Measurements from ENCODE around the gene ANO8.
"Not testable (repeated sequence)": the region's sequence is repeated elsewhere in the genome, so short reads cannot be mapped to it uniquely, and the experiment has no call there.

Gene ANO8

DNA sequence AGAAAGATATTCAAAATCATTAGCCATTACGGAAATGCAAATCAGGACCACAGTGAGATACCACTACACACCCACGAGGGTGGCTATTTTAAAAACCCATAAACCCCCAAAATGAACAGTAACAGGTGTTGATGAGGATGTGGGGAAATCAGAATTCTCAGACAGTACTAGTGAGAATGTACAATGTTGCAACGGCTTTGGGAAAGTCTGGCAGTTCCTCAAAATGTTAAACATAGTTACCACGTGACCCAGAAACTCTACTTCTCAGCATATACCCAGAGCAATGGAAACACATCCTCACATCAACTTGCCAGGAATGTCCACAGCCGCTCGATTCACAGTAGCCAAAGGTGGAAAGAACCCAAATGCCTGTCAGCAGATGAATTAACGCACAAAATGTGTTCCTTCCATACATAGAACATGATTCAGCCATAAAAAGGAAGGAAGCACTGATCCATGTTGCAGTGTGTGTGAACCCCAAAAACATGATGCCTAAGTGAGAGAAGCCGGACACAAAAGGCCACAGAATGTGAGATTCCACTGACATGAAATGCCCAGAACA lies 35.5 kb upstream of the ANO8 start:
- TF ChIP-seq, protein P1, sequence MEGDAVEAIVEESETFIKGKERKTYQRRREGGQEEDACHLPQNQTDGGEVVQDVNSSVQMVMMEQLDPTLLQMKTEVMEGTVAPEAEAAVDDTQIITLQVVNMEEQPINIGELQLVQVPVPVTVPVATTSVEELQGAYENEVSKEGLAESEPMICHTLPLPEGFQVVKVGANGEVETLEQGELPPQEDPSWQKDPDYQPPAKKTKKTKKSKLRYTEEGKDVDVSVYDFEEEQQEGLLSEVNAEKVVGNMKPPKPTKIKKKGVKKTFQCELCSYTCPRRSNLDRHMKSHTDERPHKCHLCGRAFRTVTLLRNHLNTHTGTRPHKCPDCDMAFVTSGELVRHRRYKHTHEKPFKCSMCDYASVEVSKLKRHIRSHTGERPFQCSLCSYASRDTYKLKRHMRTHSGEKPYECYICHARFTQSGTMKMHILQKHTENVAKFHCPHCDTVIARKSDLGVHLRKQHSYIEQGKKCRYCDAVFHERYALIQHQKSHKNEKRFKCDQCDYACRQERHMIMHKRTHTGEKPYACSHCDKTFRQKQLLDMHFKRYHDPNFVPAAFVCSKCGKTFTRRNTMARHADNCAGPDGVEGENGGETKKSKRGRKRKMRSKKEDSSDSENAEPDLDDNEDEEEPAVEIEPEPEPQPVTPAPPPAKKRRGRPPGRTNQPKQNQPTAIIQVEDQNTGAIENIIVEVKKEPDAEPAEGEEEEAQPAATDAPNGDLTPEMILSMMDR (conservative IDR thresholded peaks at IDR 0.05) = no peak
- TF ChIP-seq ZFX (IDR thresholded peaks at IDR 0.05) = no peak
- no peak overlapping the region for H3K27ac ChIP-seq

DNA sequence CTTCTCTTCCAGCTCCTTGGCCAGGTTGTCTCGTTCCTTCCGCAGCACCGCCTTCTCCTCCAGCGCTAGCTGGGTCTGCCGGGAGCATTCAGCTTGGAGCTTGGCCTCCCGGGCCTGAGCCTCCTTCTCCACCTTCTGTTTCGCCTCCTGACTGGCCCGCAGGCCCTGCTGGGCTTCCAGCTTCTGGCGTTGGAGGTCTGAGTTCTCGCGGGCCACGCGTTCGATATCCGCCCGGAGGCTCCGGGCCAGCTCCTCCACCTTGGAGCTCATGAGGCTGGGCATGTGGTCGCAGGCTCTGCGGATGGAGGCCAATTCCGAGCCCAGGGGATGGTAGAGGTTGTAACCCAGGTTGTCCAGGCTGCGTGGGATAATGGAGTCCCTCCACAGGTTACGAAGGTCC lies 30.7 kb upstream of the ANO8 start:
- no peak overlapping the region for H3K27ac ChIP-seq
- TF ChIP-seq, protein P1 (conservative IDR thresholded peaks at IDR 0.05) = no peak
- no peak for TF ChIP-seq ZFX (IDR thresholded peaks at IDR 0.05)

DNA sequence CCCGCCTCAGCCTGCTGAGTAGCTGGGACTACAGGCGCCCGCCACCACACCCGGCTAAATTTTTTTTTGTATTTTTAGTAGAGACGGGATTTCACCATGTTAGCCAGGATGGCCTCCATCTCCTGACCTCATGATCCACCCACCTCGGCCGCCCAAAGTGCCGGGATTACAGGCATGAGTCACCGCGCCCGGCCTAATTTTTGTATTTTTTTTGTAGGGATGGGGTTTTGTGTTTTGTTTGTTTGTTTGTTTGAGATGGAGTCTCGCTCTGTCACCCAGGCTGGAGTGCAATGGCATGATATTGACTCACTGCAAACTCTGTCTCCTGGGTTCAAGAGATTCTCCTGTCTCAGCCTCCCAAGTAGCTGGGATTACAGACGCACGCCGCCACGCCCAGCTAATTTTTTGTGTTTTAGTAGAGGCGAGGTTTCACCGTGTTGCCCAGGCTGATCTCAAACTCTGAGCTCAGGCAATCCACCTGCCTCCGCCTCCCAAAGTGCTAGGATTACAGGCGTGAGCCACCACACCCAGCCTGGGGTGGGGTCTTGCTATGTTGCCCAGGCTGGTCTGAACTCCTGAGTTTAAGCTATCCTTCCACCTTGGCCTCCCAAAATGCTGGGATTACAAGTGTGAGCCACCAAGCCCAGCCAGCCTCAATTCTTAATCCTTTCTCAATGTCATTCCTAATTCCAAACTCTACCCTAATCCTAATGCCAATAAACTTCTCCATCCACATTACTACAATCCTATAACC lies 29.4 kb upstream of the ANO8 start:
- not testable (repeated sequence) for H3K27ac ChIP-seq

DNA sequence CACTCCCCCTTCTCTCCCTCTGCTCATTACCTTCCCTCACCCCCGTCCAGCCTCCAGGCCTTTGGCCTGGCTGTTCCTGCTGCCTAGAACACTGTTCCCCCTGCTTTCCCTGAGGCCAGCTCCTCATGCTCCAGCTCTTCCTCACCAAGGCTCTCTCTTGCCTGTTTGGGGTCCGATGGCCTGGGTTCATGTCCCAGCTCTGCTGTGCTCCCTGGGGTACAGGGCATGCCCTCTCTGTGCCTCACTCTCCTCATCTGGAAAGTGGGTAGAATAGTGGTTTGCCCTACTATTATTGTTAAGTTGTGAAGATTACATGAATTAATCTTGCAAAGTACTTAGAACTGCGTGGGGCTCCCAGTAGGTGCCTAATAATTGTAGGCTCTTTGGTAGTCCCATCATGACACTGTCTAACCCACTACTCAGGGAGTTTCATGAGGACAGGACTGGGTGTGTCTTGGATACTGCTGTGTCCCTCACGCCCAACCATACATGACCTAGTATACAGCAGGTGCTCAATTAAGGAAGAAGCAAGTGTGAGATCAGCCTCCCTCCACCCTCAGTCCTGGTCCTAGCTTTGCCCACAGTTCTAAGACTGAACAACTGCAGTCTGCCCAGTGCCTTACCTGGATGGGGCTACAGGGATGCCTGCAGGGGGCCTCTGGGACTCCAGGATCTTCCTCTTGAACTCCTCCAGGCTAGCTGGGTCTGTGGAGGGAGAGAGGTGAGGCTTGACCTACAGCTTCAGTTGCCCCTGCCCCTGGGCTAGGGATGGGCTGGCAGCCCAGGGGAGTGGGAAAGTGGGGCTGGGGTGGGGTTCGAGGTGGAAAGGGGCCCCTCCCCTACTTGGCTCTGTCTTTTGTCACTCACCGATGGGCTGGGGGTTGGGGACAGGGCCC lies 25.5 kb upstream of the ANO8 start:
- TF ChIP-seq, protein P1 (conservative IDR thresholded peaks at IDR 0.05) = no peak
- TF ChIP-seq ZFX (IDR thresholded peaks at IDR 0.05) = no peak
- no peak overlapping the region for H3K27ac ChIP-seq

DNA sequence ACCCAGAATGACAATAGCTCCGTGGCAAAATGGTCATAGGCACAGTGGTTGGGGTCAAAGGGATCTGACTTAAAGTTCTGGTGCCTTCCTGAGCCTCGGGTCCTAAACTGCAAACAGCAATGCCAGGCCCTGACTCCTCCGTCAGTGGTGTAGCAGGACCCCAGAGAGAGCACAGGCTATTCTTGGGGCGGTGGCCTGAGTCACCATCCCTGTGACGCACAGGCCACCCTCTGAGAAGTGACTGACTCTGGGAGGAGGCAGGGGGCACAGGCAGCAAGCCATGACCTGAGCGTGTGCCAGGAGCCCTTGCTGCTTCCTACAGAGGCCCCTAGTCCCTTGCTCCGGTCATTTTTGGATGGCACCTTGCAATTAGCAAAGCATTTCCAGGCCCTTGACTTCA lies 23.7 kb upstream of the ANO8 start:
- TF ChIP-seq, protein P1 (conservative IDR thresholded peaks at IDR 0.05) = no peak
- no peak for TF ChIP-seq ZFX (IDR thresholded peaks at IDR 0.05)
- H3K27ac ChIP-seq = no peak overlapping the region

DNA sequence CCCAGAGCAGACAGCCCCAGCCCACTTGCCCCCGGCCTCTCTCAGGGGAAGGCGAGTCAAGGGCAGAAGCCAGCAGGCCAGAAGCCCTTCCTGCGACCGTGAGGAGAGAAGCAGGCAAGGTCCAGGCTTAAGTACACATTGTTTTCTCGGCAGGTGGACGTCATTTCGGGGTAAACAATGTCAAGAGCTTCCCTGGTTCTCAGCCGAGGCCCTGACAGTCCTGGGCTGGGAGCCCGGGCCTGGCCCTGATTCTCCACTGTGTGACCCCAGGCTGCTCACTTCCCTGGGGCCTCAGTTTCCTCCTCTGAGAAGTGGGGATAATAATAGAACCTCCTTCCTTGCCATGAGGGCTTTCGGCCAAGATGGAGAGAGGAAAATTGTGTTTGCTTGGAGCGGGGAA lies 23.1 kb upstream of the ANO8 start:
- TF ChIP-seq ZFX (IDR thresholded peaks at IDR 0.05) = no peak
- TF ChIP-seq, protein P1 (conservative IDR thresholded peaks at IDR 0.05) = no peak
- no peak overlapping the region for H3K27ac ChIP-seq

DNA sequence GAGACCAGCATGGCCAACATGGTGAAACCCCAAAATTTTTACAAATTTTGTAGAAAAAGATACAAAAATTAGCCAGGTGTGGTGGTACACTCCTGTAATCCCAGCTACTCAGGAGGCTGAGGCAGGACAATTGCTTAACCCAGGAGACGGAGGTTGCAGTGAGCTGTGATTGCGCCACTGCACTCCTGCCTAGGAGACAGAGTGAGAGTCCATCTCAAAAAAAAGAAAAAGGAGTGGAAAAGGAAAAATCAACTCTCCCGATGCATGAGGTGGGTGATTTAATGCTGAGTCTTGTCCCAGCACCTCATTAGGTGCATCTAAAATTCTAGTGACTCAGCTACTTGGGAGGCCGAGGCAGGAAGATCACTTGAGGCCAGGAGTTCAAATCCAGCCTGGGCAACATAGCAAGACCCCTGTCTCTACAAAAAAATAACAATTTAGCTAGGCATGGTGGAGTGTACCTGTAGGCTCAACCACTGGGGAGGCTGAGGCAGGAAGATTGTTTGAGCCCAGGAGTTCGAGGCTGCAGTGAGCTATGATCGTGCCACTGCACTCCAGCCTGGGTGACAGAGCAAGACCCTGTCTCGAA lies 22.5 kb upstream of the ANO8 start:
- no peak overlapping the region for H3K27ac ChIP-seq
- TF ChIP-seq, protein P1 (conservative IDR thresholded peaks at IDR 0.05) = no peak
- no peak for TF ChIP-seq ZFX (IDR thresholded peaks at IDR 0.05)
